Hematopoietic multipotent progenitor cell treated with erythropoietin and hydrocortisone succinate and interleukin-3 and kit ligand, for 8 days (in vitro differentiated cells): ENCODE data around the gene USH2A.
A peak's percentile ranks its signal among the peaks of the same experiment; 100 is the strongest.

Experiments
- DNase-seq: peaks from one replicate; pipeline ENCODE4 v3.0.0-alpha.2; 2015

Gene USH2A

DNA sequence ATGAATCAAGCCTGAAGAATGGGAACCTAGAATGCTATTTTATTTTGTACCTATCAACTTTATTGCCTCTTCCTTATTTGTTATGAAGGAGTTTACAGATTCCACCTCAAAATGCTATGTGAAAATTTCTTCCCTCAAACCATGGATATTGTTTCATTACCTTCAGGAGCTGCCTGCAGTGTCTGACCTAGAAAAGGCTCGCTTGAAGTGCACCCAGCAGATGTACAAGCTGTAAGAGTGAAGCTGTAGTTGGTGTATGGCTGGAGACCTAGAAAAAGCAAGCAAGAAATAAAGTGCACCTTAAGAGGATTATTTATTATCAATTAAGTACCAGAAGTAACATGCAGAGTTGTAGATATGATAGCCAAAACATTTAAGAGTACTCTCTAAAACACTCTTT lies 656.7 kb downstream of the USH2A start:
- no peak for DNase-seq

GRCh38 chr1:215765833-215766232 lies 657.4 kb downstream of the USH2A start:
- DNase-seq = no peak

DNA sequence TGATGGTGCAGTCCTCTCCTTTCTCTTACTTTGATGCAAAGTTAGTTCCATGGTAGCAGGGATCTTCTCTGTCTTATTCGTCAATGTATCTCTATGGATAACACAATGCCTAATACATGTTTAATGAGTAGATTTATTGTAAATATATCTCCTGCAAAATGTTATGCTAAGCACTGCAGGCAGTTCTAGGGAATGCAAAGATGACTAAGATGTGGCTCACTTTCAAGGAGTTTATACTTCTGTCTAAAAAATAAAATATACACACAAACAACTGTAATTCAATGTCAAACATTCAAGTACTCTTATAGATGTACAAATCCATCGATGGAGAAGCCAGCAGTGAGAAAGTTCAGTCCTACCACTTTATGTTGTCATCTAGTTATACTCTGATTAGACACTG lies 661.8 kb downstream of the USH2A start:
- DNase-seq = no peak

DNA sequence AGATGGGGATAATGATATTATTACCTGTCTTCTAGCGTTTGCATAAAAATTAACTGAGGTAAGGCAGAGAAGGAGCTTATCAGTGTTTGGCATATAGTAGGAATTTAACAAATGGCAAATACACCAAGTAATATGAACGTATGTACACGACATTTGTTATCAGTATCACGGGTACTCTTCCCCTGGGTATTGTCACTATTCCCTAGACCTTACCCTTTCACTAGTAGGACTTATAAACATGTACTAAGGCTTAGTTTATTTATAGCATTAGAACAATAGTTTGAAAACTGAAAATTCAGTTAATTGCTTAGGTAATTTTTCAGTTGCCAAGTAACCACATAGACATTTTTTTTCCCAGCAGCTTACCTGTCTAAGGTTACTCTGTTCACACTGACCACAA lies 669.1 kb downstream of the USH2A start:
- DNase-seq = no peak

DNA sequence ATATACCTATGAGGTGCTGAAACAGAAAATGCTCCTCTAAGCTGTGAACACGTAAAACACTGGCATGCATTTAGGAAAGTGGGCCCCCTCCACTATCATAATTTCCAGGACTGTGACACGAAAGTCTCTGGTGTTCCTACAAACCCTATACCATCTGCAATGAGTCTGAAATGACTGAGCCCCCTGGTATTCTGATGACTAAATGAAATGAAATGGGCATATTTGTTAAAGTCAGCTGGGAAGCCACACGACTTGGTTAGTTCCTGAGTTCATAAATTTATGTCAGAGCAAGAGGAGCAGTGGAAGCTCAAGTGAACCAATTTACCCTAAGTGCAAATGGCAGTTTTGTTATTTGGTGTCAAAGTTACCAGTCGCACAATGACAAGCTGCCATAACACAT lies 673.8 kb downstream of the USH2A start:
- no peak for DNase-seq

- no peak for DNase-seq
These were observed 674.8 kb downstream of the USH2A start for GRCh38 chr1:215748431-215748830.

GRCh38 chr1:215744419-215744818 lies 678.8 kb downstream of the USH2A start:
- no peak for DNase-seq

GRCh38 chr1:215739025-215739424 lies 684.2 kb downstream of the USH2A start:
- no peak for DNase-seq

DNA sequence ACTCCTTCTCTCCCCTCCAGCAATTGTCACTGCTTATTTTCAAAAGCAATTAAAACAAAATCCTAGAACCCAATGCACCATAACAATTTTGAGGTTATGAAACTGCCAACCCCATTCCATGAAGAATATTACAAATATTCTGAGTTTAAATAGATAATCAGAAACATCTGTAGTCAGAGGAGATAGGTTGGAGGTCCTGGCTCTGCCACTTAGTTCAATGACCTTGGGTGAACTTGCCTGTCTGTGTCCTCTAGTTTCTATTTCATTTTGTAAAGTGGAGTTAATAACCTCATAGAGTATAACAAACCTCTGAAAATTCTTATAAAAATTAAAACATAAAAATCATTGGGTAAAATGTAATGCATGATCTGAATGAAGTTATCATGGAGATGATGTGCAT lies 691.5 kb downstream of the USH2A start:
- DNase-seq = no peak

GRCh38 chr1:215730600-215730999 lies 692.6 kb downstream of the USH2A start:
- DNase-seq = no peak

DNA sequence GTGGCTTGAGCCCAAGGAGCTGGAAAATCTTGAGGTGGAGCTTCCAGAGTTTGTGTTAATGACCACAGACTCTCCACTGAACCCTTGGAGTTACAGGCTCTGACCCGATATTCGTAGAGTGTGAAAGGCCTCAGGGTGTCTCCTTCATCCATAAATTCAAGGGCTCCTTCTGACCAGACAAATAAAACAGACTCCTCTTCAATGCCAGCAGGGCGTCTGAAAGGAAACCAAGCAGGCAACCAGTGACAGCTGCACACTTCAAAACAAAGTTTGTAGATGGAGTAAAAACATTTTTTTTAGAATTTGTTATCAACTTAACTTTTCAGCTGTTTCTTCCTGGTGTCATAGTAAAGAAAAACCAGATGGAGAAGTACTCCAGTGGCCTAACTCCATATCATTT lies 695.1 kb downstream of the USH2A start:
- DNase-seq = no peak

DNA sequence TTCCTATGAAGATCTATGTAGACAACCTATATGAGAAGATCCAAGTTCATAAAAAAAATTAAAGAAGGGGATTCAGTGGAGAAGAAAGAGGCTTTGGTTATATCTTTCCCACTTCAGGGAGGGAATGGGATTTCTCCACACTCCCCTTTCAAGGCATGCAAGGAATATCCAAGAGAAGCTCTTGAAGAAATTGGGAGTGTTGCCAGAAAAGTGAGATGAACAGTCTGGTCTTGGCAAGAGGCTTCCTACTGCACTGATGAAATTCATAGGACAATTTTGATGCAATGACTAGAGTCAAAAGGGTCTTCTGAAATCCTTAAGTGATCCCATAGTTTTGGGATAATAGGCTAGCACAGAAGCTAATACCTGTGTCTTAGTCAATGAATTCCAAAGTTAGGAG lies 703.1 kb downstream of the USH2A start:
- DNase-seq = no peak

DNA sequence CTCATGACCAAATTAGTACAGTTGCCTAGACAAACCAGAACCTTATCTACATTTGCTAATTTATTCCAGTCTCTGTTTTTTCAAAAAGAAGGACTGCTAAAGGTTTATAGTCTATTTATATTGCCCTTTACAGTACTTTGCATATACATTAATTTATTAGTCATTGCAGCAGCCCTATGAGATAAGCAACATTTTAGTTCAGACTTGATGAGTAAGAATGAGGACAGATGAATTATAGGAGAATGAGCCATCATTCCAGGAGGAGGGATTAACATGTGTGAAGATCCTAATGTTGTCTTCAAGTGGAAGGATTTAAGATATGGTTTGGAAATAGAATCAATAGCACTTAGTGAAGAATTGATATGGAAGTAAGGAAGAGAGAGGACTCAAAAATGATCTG lies 703.7 kb downstream of the USH2A start:
- DNase-seq = no peak

- DNase-seq = no peak
These were observed 704.5 kb downstream of the USH2A start for GRCh38 chr1:215718575-215719287.

GRCh38 chr1:215717677-215718426 lies 705.4 kb downstream of the USH2A start:
- no peak for DNase-seq

DNA sequence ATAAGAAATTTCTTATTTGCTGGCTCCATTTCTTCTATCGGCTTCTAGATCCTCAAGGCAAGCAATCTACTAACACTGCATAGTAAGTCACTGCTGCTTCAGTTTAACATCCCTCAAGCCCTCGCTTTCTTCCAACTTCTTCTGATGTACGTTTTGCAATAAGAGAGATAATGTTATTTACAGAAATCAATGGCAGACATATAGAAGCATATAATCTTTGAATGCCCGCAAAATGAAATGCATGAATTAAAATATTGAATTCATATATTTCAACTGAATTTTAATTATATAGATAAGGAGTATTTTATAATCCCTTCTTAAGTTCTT lies 712.4 kb downstream of the USH2A start:
- no peak for DNase-seq

DNA sequence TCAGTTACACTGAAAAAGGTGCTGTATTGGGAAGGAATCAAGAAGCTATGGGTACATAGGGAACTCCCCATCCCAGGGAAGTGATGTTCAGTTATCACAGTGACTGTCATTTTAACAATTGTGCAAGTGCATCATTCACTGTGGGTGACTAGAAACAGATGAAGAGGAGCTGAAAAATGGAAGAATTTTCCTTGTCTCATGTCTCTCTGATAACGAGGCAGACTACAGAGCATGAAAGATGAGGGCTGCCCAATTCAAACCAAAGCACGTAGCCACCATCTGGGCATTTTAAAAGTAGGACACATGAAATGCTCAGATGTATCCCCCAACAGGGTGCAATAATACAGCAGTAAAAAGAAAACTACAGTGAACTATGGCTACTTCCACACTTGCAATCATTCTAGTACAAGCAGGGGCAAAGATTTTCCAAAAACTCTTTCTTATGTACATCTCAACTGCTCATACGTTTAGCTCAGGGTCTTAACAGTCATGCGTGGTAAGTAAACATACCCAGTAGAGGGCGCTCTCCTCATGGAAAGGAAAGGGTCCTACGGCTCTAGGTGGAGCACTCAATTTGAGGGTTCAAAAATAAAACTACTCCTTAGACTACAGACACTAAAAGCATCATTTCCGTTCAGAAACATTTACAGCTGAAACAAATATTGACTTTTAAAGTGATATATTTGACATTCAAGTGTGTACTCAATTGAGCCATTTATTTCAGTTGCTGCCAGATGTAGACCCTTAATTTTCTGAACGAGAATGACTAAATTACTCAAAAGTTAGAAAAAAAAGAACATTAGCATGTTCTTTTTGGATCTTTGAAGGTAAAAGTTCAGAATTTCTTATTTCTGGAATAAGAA lies 713.0 kb downstream of the USH2A start:
- DNase-seq = peak; percentile 71

DNA sequence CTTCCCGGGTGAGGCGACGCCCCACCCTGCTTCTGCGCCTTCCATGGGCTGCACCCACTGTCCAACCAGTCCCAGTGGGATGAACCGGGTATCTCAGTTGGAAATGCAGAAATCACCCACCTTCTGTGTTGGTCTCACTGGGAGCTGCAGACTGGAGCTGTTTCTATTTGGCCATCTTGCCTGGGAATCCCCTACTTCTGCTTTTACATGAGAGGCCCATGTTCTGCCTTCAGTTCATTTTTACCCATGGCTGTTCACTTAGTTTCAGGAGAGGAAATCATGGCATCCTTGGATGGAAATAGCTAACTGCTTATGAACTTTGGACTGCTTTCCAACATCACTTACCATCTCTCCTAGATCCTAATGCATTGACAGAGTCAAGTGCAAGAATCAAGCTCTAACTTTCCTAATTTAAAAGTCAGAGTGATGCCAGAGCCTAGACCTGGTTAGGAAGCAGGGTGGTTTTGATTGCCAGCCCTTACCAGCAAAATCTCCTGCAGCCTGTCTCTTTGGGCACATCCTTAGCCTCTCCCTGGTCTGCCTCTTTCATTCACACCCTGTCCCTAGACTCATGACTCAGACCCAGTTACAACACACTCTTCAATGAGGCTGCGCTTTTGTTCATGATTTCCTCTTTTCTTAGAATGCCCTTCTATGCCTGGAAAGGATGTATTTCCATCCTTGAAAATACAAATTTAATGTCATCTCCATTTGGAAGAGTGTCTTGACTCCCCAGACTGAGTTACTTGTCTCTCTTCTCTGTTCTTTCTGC lies 719.0 kb downstream of the USH2A start:
- DNase-seq = no peak

GRCh38 chr1:215682232-215682631 lies 741.0 kb downstream of the USH2A start:
- no peak for DNase-seq

GRCh38 chr1:215681041-215681440 lies 742.2 kb downstream of the USH2A start:
- DNase-seq = no peak

DNA sequence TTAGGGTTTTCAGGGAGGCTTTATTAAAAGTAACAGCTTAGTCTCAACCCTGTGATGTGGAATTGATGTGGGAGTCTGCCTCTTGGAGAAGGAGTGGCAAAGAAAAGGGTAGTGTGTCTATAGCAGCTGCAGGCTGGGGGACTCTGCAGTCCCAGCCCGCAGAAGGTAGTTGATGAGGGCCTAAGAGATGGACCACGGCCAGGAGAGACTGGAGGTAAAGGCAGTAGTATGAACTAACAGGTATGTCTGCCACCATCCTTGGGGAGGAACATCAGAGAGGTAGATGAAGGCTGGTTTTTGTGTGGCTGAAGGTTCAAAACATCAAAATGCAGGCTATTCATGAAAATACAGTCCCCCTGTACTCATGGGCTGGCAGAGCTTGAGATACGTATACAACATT lies 744.0 kb downstream of the USH2A start:
- DNase-seq = no peak

- DNase-seq = no peak
These were observed 746.1 kb downstream of the USH2A start for GRCh38 chr1:215677112-215677511.

- no peak for DNase-seq
These were observed 749.3 kb downstream of the USH2A start for GRCh38 chr1:215673943-215674342.
